ENCODE results near the gene RASSF8.
"Not testable (repeated sequence)": the region's sequence is repeated elsewhere in the genome, so short reads cannot be mapped to it uniquely, and the experiment has no call there.

Gene RASSF8

DNA sequence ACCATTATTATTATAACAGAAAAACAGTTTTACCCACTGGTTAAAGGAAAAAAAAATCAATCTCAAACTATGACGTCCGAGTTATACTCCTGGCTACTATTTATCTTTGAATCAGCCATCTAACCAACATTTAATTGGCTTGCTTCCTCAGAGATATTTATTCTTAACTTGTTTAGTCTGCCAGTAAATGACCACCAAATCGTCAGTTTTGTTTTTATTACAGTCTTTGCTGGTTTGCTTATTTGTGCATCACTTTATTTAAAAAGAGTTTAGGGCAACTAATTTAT is 71.2 kb downstream of the RASSF8 start:
- DNase-seq (ENCODE audit: low spot score), result no peak

- DNase-seq (ENCODE audit: low spot score), result no peak
Observed at GRCh38 chr12:26030371-26030770, 71.9 kb downstream of the RASSF8 start.

DNA sequence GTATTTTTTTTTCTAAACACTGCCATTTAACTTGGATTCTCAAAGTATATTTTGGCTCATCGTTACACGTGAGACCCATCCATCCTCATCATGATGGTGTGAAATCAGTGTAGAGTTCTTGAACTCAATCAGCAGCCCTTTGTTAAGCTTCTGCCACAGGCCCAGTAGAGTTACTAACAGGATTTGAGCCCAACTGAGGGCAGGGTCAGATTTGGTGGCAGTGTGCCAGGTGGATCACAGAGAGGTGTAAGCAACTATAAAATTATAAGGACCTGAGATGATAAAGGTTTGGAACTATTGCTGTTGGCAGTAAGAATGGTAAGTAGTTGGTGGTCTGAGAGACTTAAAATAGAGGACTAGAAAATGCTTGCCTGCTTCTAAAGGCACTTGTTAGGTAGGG is 72.8 kb downstream of the RASSF8 start:
- DNase-seq (ENCODE audit: low spot score), result no peak

- no peak for DNase-seq (ENCODE audit: low spot score)
Observed at GRCh38 chr12:26031827-26032226, 73.3 kb downstream of the RASSF8 start.

DNA sequence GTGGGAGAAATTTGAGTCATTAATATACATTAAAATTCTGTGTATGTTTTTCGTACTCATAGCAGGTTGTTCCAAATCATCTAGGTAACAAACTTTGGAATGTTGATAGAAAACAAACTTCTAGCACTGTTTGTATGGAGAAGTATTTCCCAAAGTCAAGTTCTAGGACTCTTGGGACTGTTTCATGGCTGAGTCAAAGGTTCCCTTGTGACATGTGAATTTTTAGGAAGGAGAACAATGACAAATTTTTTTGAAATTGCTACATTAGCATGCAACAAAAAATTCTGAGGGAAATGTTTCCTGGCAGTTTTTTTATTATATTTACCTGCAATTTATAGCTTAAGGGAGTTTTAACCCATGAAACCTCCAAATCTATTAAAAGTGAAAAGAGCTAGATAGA is 73.8 kb downstream of the RASSF8 start:
- no peak for DNase-seq (ENCODE audit: low spot score)

DNA sequence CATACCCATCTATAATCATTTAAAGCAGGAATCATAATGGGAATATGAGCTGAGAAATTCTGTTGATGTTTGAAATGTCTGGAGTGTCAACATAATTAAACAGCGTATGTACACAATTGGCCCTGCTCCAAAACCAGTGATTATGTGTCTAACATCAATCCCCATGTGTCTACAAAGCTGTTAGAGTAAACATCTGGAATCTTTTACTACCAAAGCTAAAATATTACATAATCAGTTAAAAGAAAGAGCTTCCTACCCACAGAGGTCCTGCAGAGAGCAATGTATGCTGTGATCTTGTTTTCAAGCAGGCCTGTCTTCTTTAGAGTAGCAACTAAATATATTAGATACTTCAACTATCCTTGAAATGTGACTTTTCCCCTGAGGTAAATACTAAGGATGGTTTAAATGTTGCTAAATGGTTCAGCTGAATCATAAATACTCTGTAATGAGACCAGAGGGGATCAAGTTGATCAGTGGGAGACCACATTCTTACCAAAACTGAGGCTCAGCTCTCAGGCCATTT is 74.3 kb downstream of the RASSF8 start:
- DNase-seq (ENCODE audit: low spot score), result no peak

DNA sequence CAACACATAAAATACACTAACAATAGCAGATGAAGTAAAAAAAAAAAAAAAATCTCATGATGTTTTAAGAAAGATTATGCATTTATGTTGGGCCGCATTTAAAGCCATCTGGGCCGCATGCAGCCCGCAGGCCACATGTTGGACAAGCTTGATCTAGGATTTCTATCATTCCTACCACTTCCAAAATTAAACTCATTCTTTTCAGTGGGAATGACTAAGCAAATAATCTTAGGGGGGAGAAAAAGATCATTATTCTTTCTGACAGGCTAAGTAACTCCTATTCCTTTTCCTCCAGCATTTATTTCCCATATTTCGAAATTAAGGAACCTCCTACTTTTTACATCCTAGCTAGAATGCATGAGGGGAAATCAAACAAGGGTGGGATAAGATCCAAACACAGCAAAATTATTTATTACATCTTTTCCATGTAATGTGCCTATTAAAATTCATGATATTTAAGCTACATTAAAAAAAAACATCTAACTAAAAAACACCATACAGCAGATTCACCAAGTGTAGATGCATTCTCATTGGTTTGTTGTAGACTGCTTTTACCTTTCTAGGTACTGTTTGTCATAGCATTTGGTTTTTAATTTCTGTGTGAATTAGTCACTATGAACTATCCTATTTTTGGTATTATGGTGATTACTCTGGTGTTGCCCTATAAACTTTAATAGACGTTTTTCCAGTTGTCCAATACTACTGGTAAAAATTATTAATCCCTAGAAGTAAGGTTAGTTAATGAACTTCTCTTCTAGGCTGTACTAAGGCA is 76.1 kb downstream of the RASSF8 start:
- no peak for DNase-seq (ENCODE audit: low spot score)

- no peak for DNase-seq (ENCODE audit: low spot score)
Observed at GRCh38 chr12:26036877-26037276, 78.4 kb downstream of the RASSF8 start.

DNA sequence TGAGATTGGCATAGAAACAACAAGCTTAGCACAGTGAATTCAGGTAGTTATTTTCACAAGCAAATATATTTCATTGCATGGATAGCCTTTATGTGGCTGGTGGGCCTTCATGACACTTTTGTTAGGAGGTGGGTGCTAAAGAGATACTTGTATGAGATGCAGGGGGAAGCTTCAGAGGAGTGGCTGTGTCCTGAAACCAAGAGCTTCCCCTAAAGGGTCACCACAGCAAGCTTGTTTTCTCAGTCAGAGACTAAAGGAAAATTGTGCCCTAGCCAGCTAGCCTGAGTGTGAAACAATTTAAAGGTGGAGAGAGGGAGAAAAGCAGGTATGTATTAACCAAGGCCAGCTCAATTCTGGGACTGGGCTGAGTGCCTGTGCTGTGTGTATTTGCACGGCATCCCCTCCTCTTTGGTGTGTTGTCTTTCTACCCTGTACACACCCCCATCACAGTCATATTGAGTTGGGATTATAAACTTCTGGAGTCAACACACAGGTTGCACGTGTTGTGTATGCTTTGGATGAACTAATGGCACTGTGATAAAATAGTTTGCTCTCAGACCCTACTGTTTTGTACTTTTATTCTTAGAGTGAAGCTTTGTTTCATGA is 79.2 kb downstream of the RASSF8 start:
- no peak for DNase-seq (ENCODE audit: low spot score)

- DNase-seq (ENCODE audit: low spot score), result no peak
Observed at GRCh38 chr12:26042645-26043044, 84.2 kb downstream of the RASSF8 start.

GRCh38 chr12:26043135-26044006 is 84.9 kb downstream of the RASSF8 start:
- DNase-seq (ENCODE audit: low spot score), result no peak

DNA sequence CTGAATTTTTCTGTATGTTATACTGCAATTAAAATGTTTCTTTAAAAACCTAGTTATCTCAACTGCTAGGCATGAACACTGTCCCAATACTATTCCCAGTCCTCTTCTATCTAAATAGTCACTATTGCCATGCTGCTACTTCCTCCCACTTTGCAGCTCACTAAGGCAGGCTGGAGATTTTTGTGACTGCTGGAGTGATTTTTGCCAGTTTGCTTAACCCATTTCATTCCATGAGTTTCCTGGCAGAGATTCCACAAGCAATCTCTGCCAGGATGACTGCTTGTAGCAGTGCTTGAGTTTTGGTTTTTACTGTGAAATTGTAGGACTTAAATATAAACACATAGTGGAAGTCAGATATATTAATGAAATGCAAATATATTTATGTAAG is 85.5 kb downstream of the RASSF8 start:
- no peak for DNase-seq (ENCODE audit: low spot score)

DNA sequence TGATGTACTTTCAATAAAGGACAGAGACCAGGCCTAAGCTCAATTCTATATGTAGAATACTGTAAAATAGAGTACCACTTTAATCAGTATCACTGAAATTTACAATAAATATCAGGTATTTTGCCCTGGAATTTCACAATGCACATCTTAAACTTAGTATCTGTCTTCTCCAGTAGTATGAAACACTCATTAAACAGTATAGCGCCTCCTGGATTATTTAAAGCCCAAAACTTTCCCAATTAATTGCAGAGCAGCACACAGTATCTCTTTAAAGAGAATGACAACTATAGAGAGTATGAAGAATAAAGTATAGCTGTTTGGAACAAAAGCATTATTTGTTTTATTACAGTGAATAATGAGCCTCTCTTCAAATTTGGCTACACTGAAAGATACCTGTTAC is 86.1 kb downstream of the RASSF8 start:
- DNase-seq (ENCODE audit: low spot score), result no peak

DNA sequence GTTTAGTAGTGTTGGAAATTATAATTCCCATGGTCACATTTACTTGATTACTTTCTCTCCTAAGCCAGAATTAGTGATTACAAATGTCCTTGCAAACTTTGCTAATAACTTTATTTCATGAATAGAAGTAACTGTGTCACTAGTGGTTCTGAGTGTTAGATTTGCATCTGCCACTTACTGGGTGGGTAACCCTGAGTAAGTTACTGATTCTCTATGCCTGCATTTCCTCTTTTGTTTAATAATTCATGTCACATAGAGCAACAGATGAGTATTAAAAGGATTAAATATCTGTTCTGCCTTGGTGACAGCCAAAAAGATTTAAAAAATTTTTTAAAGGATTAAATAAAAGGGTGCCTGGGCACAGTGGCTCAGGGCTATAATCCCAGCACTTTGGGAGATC is 87.7 kb downstream of the RASSF8 start:
- no peak for DNase-seq (ENCODE audit: low spot score)

DNA sequence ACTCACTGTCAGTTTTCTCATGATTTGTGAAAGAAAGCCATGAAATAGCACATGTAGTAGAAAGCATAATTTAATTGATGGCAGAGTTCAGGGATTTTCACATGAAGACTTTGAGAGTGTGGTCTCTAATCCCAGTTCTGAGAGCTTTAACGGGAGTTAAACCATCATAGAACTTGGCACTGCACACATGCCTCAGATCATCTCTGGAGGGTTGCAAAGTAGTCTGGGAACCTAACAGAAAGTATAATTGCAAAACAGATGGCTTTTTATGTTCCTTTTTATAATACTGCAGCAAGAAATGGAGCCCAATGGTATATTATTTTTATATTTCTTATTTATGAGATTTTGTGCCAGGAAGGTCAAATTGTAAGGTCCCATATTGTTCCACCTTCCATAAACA is 88.4 kb downstream of the RASSF8 start:
- DNase-seq (ENCODE audit: low spot score), result no peak

DNA sequence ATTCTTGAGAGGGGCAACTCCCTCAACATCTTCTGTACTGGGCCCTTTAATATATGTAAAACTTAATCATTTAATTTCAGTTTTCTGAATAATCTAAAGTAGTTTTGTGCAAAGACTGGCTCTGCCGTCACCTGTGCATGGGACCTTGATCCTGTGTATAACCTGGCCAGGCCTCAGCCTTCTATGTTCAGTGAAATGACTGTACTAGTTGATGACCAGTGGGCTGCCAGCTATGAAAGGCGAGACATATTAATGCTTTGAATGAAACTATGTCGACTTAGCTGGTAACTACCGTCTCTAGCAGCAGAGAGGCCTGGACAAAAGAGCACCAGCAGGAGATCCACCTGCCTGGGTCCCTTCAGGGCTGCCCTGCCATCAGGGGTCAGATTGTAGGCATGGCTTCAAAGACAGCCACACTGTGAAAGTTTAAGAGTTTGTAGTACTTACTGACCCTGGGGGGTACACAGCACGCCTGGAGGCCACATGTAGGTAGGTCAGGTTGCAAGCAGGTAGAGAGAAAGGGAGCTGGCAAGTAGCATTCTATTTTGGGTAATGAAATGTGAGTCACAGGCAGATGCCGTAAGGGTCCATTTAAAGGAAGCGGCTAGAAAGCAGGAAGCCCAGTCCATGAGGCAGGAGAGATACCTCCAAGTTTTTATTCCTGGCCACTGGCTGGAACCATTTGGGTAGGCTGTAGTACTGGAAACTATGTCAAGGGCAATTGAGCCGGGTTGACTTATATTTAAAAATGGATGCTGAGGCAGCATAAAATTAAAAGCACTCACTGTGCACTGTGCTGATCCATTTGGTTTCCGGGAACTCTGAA is 89.1 kb downstream of the RASSF8 start:
- DNase-seq (ENCODE audit: low spot score), result no peak

GRCh38 chr12:26052652-26053051 is 94.2 kb downstream of the RASSF8 start:
- no peak for DNase-seq (ENCODE audit: low spot score)

DNA sequence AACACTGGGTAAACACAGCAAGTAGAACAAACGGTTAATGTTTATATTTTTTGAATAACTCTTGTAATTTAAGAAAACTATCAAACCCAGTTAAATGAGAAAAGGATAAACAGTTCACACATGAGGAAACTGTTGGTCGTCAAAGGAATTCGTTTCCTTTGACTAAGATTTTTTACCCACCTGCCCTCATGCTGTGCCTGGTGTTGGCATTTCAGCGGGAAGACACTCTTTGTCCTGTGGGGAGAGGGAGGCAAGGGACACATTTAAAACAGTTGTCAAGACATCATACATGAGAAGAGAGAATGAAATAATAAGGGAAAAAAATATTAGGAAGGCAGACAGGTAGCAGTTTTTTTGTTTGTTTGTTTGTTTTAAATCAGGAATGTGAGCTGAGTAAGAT is 95.9 kb downstream of the RASSF8 start:
- DNase-seq (ENCODE audit: low spot score), result no peak

- no peak for DNase-seq (ENCODE audit: low spot score)
Observed at GRCh38 chr12:26055087-26055486, 96.6 kb downstream of the RASSF8 start.

DNA sequence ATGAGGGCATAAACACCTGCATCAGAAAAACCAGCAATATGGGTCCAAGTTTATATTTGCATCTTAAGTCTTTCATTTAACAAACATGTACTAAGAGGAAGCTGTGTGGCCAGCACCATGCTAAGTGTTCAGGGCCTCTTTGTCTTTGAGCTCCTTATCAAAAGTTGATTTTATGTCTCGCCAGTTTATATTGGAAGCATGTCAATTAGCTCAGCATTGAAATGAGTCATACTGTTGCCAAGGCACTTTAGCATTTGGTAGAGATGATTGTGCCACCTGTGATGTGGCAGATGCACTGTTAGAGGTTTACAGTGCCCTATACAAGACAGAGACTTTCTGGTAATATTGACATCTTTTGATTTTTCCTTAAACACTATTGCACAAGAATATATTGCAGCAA is 97.9 kb downstream of the RASSF8 start:
- peak; percentile 30 for DNase-seq (ENCODE audit: low spot score)

DNA sequence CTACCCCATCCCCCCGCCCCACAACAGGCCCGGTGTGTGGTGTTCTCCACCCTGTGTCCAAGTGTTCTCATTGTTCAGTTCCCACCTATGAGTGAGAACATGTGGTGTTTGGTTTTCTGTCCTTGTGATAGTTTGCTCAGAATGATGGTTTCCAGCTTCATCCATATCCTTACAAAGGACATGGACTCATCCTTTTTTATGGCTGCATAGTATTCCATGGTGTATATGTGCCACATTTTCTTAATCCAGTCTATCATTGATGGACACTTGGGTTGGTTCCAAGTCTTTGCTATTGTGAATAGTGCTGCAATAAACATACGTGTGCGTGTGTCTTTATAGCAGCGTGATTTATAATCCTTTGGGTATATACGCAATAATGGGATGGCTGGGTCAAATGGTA is 98.8 kb downstream of the RASSF8 start:
- not testable (repeated sequence) for DNase-seq (ENCODE audit: low spot score)

DNA sequence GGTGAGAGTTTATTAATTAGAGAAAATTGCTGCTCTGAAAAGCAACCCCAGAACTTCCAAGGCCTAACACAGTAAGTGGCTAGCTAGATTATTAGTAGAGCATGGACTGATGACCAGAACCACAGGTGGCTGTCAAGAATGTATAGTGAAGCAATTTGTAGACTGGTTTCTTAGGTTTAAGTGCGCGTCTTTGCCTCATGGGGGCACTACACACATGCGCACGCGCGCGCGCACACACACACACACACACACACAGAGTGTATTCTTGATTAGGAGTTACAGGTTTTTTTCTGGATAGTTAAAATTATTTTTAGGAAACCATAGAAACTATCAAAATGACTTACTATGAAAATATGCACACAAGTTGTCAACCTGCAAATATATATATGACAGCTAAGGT is 99.8 kb downstream of the RASSF8 start:
- peak; percentile 11 for DNase-seq (ENCODE audit: low spot score)
